GM21367 (cell line): ENCODE measurements around the gene RPTOR.

Experiments used
- ATAC-seq: cut with Tn5 transposase; IDR thresholded peaks from one replicate; pipeline ENCODE4 v1.9.1; 2021; ENCODE audit not compliant: unreplicated experiment

Gene RPTOR

GRCh38 chr17:80639658-80640057 lies 95.0 kb downstream of the RPTOR start:
- no peak for ATAC-seq

GRCh38 chr17:80640366-80641084 lies 95.9 kb downstream of the RPTOR start:
- no peak for ATAC-seq

- ATAC-seq: no peak
Observed at GRCh38 chr17:80643326-80644099, 98.9 kb downstream of the RPTOR start.

GRCh38 chr17:80644536-80644935 lies 99.9 kb downstream of the RPTOR start:
- no peak for ATAC-seq

- ATAC-seq: no peak
Observed at GRCh38 chr17:80645706-80646325, 101.2 kb downstream of the RPTOR start.

- no peak for ATAC-seq
Observed at GRCh38 chr17:80646328-80646727, 101.7 kb downstream of the RPTOR start.

- no peak for ATAC-seq
Observed at GRCh38 chr17:80647746-80648145, 103.1 kb downstream of the RPTOR start.

GRCh38 chr17:80649200-80649644 lies 104.6 kb downstream of the RPTOR start:
- no peak for ATAC-seq

GRCh38 chr17:80649672-80650330 lies 105.2 kb downstream of the RPTOR start:
- ATAC-seq: no peak

- no peak for ATAC-seq
Observed at GRCh38 chr17:80650331-80650672, 105.7 kb downstream of the RPTOR start.

GRCh38 chr17:80650751-80651518 lies 106.3 kb downstream of the RPTOR start:
- no peak for ATAC-seq

- ATAC-seq: no peak
Observed at GRCh38 chr17:80652756-80653330, 108.2 kb downstream of the RPTOR start.

GRCh38 chr17:80653856-80654255 lies 109.2 kb downstream of the RPTOR start:
- no peak for ATAC-seq

- no peak for ATAC-seq
Observed at GRCh38 chr17:80655608-80656007, 111.0 kb downstream of the RPTOR start.

GRCh38 chr17:80656590-80656989 lies 112.0 kb downstream of the RPTOR start:
- ATAC-seq: no peak

- no peak for ATAC-seq
Observed at GRCh38 chr17:80657561-80657960, 112.9 kb downstream of the RPTOR start.

- no peak for ATAC-seq
Observed at GRCh38 chr17:80658821-80659220, 114.2 kb downstream of the RPTOR start.

- ATAC-seq: no peak
Observed at GRCh38 chr17:80659651-80660050, 115.0 kb downstream of the RPTOR start.

- ATAC-seq: no peak
Observed at GRCh38 chr17:80660527-80661198, 116.0 kb downstream of the RPTOR start.

- ATAC-seq: no peak
Observed at GRCh38 chr17:80662557-80662956, 117.9 kb downstream of the RPTOR start.
